Breast epithelium (tissue), 4 donors: Measurements from ENCODE around the gene MUC20. TPM values are rescaled to one million over a fixed set of nuclear protein-coding genes. Genes with fewer than 3 reads are reported as not detected.
A peak's percentile ranks its signal among the peaks of the same experiment; 100 is the strongest.
"Not testable (repeated sequence)": the region's sequence is repeated elsewhere in the genome, so short reads cannot be mapped to it uniquely, and the experiment has no call there.

ENCODE experiments used
- DNase-seq, 2 donors: peaks; one replicate each; pipeline ENCODE4 v3.0.0-alpha.2; 2019; ENCODE audit warnings: low spot score in 2 of 2
- H3K27ac ChIP-seq, 2 donors: fragments of 200-600 bp; sonication (generic) in 1 of 2; one replicate each; pipeline ENCODE4 v1.5.1; 2016 to 2019; ENCODE audit warnings: mild to moderate bottlenecking in 1 of 2
- H3K27me3 ChIP-seq, 2 donors: fragments of 200-600 bp; sonication (generic) in 1 of 2; one replicate each; pipeline versions ENCODE4 v1.5.1 to v1.6.0; 2017 to 2019; ENCODE audit warnings: control low read depth in 1 of 2, mild to moderate bottlenecking in 1 of 2
- H3K36me3 ChIP-seq: fragments of 200-600 bp; one replicate; pipeline ENCODE4 v1.5.1; 2019
- H3K4me1 ChIP-seq, 2 donors: fragments of 200-600 bp; sonication (generic); one replicate each; pipeline ENCODE4 v1.5.1; 2016 to 2019; ENCODE audit warnings: control low read depth in 1 of 2
- H3K4me3 ChIP-seq, 3 donors: fragments of 200-600 bp; sonication (generic); 1 replicate in 2 of 3; 2 replicates in 1 of 3; pipeline ENCODE4 v1.5.1; 2016 to 2019; ENCODE audit warnings: mild to moderate bottlenecking in 3 of 3, moderate library complexity in 2 of 3
- H3K9me3 ChIP-seq, 2 donors: fragments of 200-600 bp; sonication (generic) in 1 of 2; one replicate each; pipeline ENCODE4 v1.5.1; 2016 to 2019; ENCODE audit warnings: control low read depth in 1 of 2
- intact Hi-C: fragments of 100-400 bp; cut with DNase I; formaldehyde crosslinking; loops from one replicate; pipeline ENCODE4 v1.15.1; 2023; ENCODE audit warnings: low total_unique reads
- total RNA-seq, 3 donors: library from RNA; depleted of rRNA; stranded (reverse); fragments of >200 nt; gene quantifications; one replicate each; pipeline ENCODE4 v1.1.0, GENCODE V29; 2016

Gene MUC20
- 10 to 100 TPM in 2 of 3 donors, 1 to 10 TPM in 1; 2.7 to 24.3 (median 20.1) TPM for total RNA-seq

GRCh38 chr3:195720831-195721506 is at the start of gene MUC20:
Gene MUC20, plus strand, starts transcription at chr3:195720978. Its CDS starts 30 bp downstream, at chr3:195721008.
- H3K27me3 ChIP-seq, H3K36me3 ChIP-seq, H3K4me1 ChIP-seq, H3K9me3 ChIP-seq, intact Hi-C loops: not testable (repeated sequence)
- Histone ChIP-seq H3K4me3 (peak within 1 kb of the TSS in 1 of 3 donors; percentile 28), H3K27ac (peak within 1 kb of the TSS in 1 of 2 donors; percentile 46)
- DNase-seq, result peak in 1 of 2 donors; percentile 46

- H3K27ac ChIP-seq, H3K36me3 ChIP-seq, H3K4me3 ChIP-seq, H3K27me3 ChIP-seq, H3K4me1 ChIP-seq, DNase-seq, intact Hi-C loops, H3K9me3 ChIP-seq: not testable (repeated sequence)
These were observed 49.5 kb upstream of the MUC20 start for GRCh38 chr3:195671283-195671682.

- intact Hi-C loops, H3K4me3 ChIP-seq, H3K4me1 ChIP-seq, DNase-seq, H3K27ac ChIP-seq, H3K9me3 ChIP-seq, H3K27me3 ChIP-seq, H3K36me3 ChIP-seq: not testable (repeated sequence)
These were observed 47.1 kb upstream of the MUC20 start for GRCh38 chr3:195673711-195674110.

- DNase-seq, H3K36me3 ChIP-seq, intact Hi-C loops: not testable (repeated sequence)
These were observed 42.3 kb upstream of the MUC20 start for GRCh38 chr3:195678391-195679015.

GRCh38 chr3:195680690-195681089 is 40.1 kb upstream of the MUC20 start:
- H3K36me3 ChIP-seq, result not testable (repeated sequence)

More at GRCh38 chr3:195678391-195679015, 42.3 kb upstream of the MUC20 start:
- H3K4me1 ChIP-seq, H3K4me3 ChIP-seq, H3K27ac ChIP-seq, H3K27me3 ChIP-seq, H3K9me3 ChIP-seq: not testable (repeated sequence)

GRCh38 chr3:195681458-195682103 is 39.2 kb upstream of the MUC20 start:
- intact Hi-C loops, H3K36me3 ChIP-seq, DNase-seq, H3K27ac ChIP-seq, H3K4me1 ChIP-seq, H3K27me3 ChIP-seq, H3K4me3 ChIP-seq, H3K9me3 ChIP-seq: not testable (repeated sequence)

More at GRCh38 chr3:195680690-195681089, 40.1 kb upstream of the MUC20 start:
- H3K4me1 ChIP-seq, H3K4me3 ChIP-seq, H3K27me3 ChIP-seq, DNase-seq, H3K27ac ChIP-seq, H3K9me3 ChIP-seq, intact Hi-C loops: not testable (repeated sequence)

GRCh38 chr3:195682104-195682742 is 38.6 kb upstream of the MUC20 start:
- DNase-seq, H3K27me3 ChIP-seq, H3K4me3 ChIP-seq, intact Hi-C loops, H3K36me3 ChIP-seq, H3K4me1 ChIP-seq, H3K27ac ChIP-seq, H3K9me3 ChIP-seq: not testable (repeated sequence)

- H3K9me3 ChIP-seq, DNase-seq, H3K4me3 ChIP-seq, H3K27ac ChIP-seq, H3K36me3 ChIP-seq, H3K4me1 ChIP-seq, intact Hi-C loops, H3K27me3 ChIP-seq: not testable (repeated sequence)
These were observed 36.9 kb upstream of the MUC20 start for GRCh38 chr3:195683722-195684526.

GRCh38 chr3:195684527-195685257 is 36.1 kb upstream of the MUC20 start:
- H3K9me3 ChIP-seq, DNase-seq, H3K36me3 ChIP-seq, H3K27ac ChIP-seq, H3K4me3 ChIP-seq, H3K4me1 ChIP-seq, intact Hi-C loops, H3K27me3 ChIP-seq: not testable (repeated sequence)

GRCh38 chr3:195686537-195687208 is 34.1 kb upstream of the MUC20 start:
- H3K27me3 ChIP-seq, DNase-seq, intact Hi-C loops, H3K9me3 ChIP-seq, H3K4me1 ChIP-seq, H3K27ac ChIP-seq, H3K36me3 ChIP-seq, H3K4me3 ChIP-seq: not testable (repeated sequence)

- H3K27me3 ChIP-seq, H3K9me3 ChIP-seq, H3K4me1 ChIP-seq, intact Hi-C loops, H3K36me3 ChIP-seq, DNase-seq, H3K27ac ChIP-seq, H3K4me3 ChIP-seq: not testable (repeated sequence)
These were observed 33.5 kb upstream of the MUC20 start for GRCh38 chr3:195687209-195687760.
